ENCODE measurements around the gene PTPN2. TPM values are rescaled to one million over a fixed set of nuclear protein-coding genes. Genes with fewer than 3 reads are reported as not detected.

Gene PTPN2
- total RNA-seq, 1 donor from 2014 or later, result 25.9 TPM

DNA sequence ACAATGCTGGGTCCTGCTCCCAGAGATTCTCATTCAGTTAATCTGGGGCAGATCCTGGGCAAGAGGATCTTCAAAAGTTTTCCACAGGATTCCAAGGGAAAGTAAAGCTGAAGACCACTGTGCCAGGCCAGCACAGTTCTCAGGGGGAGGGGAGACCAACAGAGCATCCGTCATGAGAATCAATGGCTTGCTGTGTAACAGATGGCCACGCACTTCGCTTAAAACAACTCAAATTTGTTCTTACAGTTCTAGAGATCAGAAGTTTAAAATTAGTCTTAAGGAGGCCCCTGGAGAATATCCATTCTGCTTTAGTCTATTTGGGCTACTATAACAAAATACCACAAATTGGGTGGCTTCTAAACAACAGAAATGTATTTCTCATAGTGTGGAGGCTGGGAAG is 46.3 kb upstream of the PTPN2 start:
- H2AFZ ChIP-seq (ENCODE audit: low read depth, low read length), result no peak overlapping the region
- Mint-ChIP-seq H3K4me3 (ENCODE audit: unreplicated experiment) (no peak overlapping the region), H3K9me3 (ENCODE audit: unreplicated experiment) (peaks cover 4% of the 10 kb centered on the region), H3K4me1 (ENCODE audit: low read depth, unreplicated experiment) (no peaks in the 10 kb centered on the region), H3K27ac (ENCODE audit: unreplicated experiment) (no peak overlapping the region), H3K36me3 (ENCODE audit: low read depth, unreplicated experiment) (peaks cover 1% of the 10 kb centered on the region), H3K27me3 (ENCODE audit: low read depth, unreplicated experiment) (peaks cover 7% of the 10 kb centered on the region)
- FAIRE-seq (no peak), DNase-seq (ENCODE audit: low read depth) (no peak)
- no peaks in the 10 kb centered on the region for H3K9me3 ChIP-seq (ENCODE audit: insufficient read depth, low read depth, low read length)
- no peak overlapping the region for H3K4me3 ChIP-seq (ENCODE audit: insufficient read depth, low read depth, low read length)
- peaks cover 5% of the 10 kb centered on the region for H3K27me3 ChIP-seq (ENCODE audit: insufficient read depth, low read length)
- H3K27ac ChIP-seq (ENCODE audit: low read depth, low read length), result no peak overlapping the region
- no peaks in the 10 kb centered on the region for H3K79me2 ChIP-seq (ENCODE audit: insufficient read depth, low read length)
- H3K4me1 ChIP-seq (ENCODE audit: insufficient read depth, low read length), result peaks cover 3% of the 10 kb centered on the region
- no peak overlapping the region for H3K4me2 ChIP-seq (ENCODE audit: low read length)
- no peaks in the 10 kb centered on the region for H3K36me3 ChIP-seq (ENCODE audit: insufficient read depth, low read length)
- no peak for TF ChIP-seq EZH2 (IDR thresholded peaks at IDR 0.05; ENCODE audit: insufficient read depth, low read length)
- TF ChIP-seq, protein P1, sequence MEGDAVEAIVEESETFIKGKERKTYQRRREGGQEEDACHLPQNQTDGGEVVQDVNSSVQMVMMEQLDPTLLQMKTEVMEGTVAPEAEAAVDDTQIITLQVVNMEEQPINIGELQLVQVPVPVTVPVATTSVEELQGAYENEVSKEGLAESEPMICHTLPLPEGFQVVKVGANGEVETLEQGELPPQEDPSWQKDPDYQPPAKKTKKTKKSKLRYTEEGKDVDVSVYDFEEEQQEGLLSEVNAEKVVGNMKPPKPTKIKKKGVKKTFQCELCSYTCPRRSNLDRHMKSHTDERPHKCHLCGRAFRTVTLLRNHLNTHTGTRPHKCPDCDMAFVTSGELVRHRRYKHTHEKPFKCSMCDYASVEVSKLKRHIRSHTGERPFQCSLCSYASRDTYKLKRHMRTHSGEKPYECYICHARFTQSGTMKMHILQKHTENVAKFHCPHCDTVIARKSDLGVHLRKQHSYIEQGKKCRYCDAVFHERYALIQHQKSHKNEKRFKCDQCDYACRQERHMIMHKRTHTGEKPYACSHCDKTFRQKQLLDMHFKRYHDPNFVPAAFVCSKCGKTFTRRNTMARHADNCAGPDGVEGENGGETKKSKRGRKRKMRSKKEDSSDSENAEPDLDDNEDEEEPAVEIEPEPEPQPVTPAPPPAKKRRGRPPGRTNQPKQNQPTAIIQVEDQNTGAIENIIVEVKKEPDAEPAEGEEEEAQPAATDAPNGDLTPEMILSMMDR (IDR thresholded peaks at IDR 0.05; ENCODE audit: insufficient read depth, low read depth, low read length), result no peak
- no peaks in the 10 kb centered on the region for H4K20me1 ChIP-seq (ENCODE audit: insufficient read depth, low read length)
- no peak overlapping the region for H3K9ac ChIP-seq (ENCODE audit: low read length)

- TF ChIP-seq EZH2 (IDR thresholded peaks at IDR 0.05; ENCODE audit: insufficient read depth, low read length), result no peak
- TF ChIP-seq, protein P1 (IDR thresholded peaks at IDR 0.05; ENCODE audit: insufficient read depth, low read depth, low read length), result no peak
- peaks cover 3% of the 10 kb centered on the region for H3K4me1 ChIP-seq (ENCODE audit: insufficient read depth, low read length)
- H3K9me3 ChIP-seq (ENCODE audit: insufficient read depth, low read depth, low read length), result no peaks in the 10 kb centered on the region
- H2AFZ ChIP-seq (ENCODE audit: low read depth, low read length), result no peak overlapping the region
- H3K27me3 ChIP-seq (ENCODE audit: insufficient read depth, low read length), result peaks cover 5% of the 10 kb centered on the region
- Mint-ChIP-seq H3K9me3 (ENCODE audit: unreplicated experiment) (peaks cover 4% of the 10 kb centered on the region), H3K4me3 (ENCODE audit: unreplicated experiment) (no peak overlapping the region), H3K4me1 (ENCODE audit: low read depth, unreplicated experiment) (no peaks in the 10 kb centered on the region), H3K27me3 (ENCODE audit: low read depth, unreplicated experiment) (peaks cover 7% of the 10 kb centered on the region), H3K27ac (ENCODE audit: unreplicated experiment) (no peak overlapping the region), H3K36me3 (ENCODE audit: low read depth, unreplicated experiment) (peaks cover 1% of the 10 kb centered on the region)
- no peak overlapping the region for H3K27ac ChIP-seq (ENCODE audit: low read depth, low read length)
- H3K79me2 ChIP-seq (ENCODE audit: insufficient read depth, low read length), result no peaks in the 10 kb centered on the region
- no peaks in the 10 kb centered on the region for H3K36me3 ChIP-seq (ENCODE audit: insufficient read depth, low read length)
- no peak overlapping the region for H3K4me2 ChIP-seq (ENCODE audit: low read length)
- no peaks in the 10 kb centered on the region for H4K20me1 ChIP-seq (ENCODE audit: insufficient read depth, low read length)
- DNase-seq (ENCODE audit: low read depth) (no peak), FAIRE-seq (no peak)
- no peak overlapping the region for H3K4me3 ChIP-seq (ENCODE audit: insufficient read depth, low read depth, low read length)
- no peak overlapping the region for H3K9ac ChIP-seq (ENCODE audit: low read length)
These were observed 45.5 kb upstream of the PTPN2 start for GRCh38 chr18:12929477-12930083.

GRCh38 chr18:12928641-12929040 is 44.6 kb upstream of the PTPN2 start:
- Histone ChIP-seq H3K4me2 (ENCODE audit: low read length) (no peak overlapping the region), H3K79me2 (ENCODE audit: insufficient read depth, low read length) (no peaks in the 10 kb centered on the region), H3K36me3 (ENCODE audit: insufficient read depth, low read length) (no peaks in the 10 kb centered on the region), H3K27ac (ENCODE audit: low read depth, low read length) (no peak overlapping the region), H3K4me3 (ENCODE audit: insufficient read depth, low read depth, low read length) (no peak overlapping the region), H2AFZ (ENCODE audit: low read depth, low read length) (no peak overlapping the region), H3K9ac (ENCODE audit: low read length) (no peak overlapping the region), H3K9me3 (ENCODE audit: insufficient read depth, low read depth, low read length) (no peaks in the 10 kb centered on the region), H3K27me3 (ENCODE audit: insufficient read depth, low read length) (peaks cover 5% of the 10 kb centered on the region), H3K4me1 (ENCODE audit: insufficient read depth, low read length) (no peaks in the 10 kb centered on the region), H4K20me1 (ENCODE audit: insufficient read depth, low read length) (no peaks in the 10 kb centered on the region)
- DNase-seq (ENCODE audit: low read depth), result no peak
- no peak for FAIRE-seq
- peaks cover 1% of the 10 kb centered on the region for H3K36me3 Mint-ChIP-seq (ENCODE audit: low read depth, unreplicated experiment)
- no peak overlapping the region for H3K27ac Mint-ChIP-seq (ENCODE audit: unreplicated experiment)
- peaks cover 4% of the 10 kb centered on the region for H3K9me3 Mint-ChIP-seq (ENCODE audit: unreplicated experiment)
- H3K27me3 Mint-ChIP-seq (ENCODE audit: low read depth, unreplicated experiment), result peaks cover 7% of the 10 kb centered on the region
- H3K4me1 Mint-ChIP-seq (ENCODE audit: low read depth, unreplicated experiment), result no peaks in the 10 kb centered on the region
- TF ChIP-seq, protein P1 (IDR thresholded peaks at IDR 0.05; ENCODE audit: insufficient read depth, low read depth, low read length), result no peak
- TF ChIP-seq EZH2 (IDR thresholded peaks at IDR 0.05; ENCODE audit: insufficient read depth, low read length), result no peak
- H3K4me3 Mint-ChIP-seq (ENCODE audit: unreplicated experiment), result no peak overlapping the region

Data from astrocyte (in vitro differentiated cells and primary cell).